Measurements from ENCODE around the gene NR3C2.
"Not testable (repeated sequence)": the region's sequence is repeated elsewhere in the genome, so short reads cannot be mapped to it uniquely, and the experiment has no call there.

Gene NR3C2

DNA sequence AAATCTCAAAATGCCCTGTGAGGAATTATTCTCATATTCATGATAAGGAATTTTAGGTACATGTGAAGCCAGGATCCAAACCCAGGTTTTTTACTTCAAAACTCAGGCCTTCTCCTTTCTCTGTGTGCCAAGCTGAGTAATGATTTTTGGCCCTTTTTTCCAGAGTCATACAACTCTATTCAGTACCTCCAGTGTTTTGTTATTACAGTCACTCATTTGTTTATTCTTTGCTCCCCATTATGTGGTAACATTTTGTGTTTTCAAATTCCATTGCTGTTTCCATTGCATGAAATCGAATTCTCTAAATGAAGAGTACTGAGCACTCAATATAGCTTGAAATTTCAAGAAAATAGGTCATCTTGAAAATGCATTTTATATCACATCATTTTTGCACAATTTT lies 315.4 kb downstream of the NR3C2 start:
- no peak for DNase-seq
- ChIA-PET POLR2A (no interaction called here), CTCF (no interaction called here)
- H3K4me3 ChIP-seq (ENCODE audit: control insufficient read depth in 1 of 7, extremely low read depth in 1 of 7, insufficient read depth in 4 of 7, low read depth in 2 of 7, low read length in 6 of 7) = no peak overlapping the region
- no peaks in the 10 kb centered on the region for H3K4me1 ChIP-seq (ENCODE audit: control extremely low read depth in 1 of 4, control insufficient read depth in 4 of 4, insufficient read depth in 4 of 4, low read length in 3 of 4)
- H3K27ac ChIP-seq (ENCODE audit: insufficient read depth in 1 of 2, low read depth in 1 of 2, low read length in 2 of 2, poor library complexity in 1 of 2, severe bottlenecking in 2 of 2) = no peak overlapping the region
- H3K9me3 ChIP-seq (ENCODE audit: control extremely low read depth in 1 of 5, control insufficient read depth in 4 of 5, insufficient read depth in 2 of 5, low read depth in 1 of 5, low read length in 4 of 5) = peaks cover 4 to 21% (median 9%) of the 10 kb centered on the region in 5 experiments
- WGBS (ENCODE audit: insufficient coverage) = no CpG with 5 or more reads among the region's 1 CpG
- H3K36me3 ChIP-seq (ENCODE audit: control insufficient read depth in 4 of 4, insufficient read depth in 4 of 4, low read length in 3 of 4) = no peaks in the 10 kb centered on the region
- no peaks in the 10 kb centered on the region for H3K27me3 ChIP-seq (replicated peaks in 2 of 5; ENCODE audit: control insufficient read depth in 4 of 5, insufficient read depth in 5 of 5, low read length in 4 of 5)

DNA sequence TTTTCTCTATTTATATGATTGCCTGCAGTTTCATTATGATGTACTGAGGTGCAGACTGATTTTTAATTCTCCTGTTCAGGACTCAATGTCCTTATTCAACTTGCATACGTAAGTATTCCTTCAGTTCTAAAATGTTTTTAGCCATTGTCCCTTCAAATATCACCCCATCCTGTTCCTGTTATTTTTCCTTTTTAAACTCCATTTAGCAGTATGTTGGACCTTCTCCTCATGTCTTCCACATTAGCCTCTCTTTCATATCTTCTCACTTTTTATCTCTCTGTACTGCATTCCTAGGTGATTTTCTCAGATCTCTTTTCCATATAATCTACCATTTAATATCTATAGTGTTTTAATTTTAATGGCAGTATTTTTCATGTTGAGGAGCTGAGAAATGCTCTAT lies 317.7 kb downstream of the NR3C2 start:
- H3K36me3 ChIP-seq (ENCODE audit: control insufficient read depth in 4 of 4, insufficient read depth in 4 of 4, low read length in 3 of 4) = no peaks in the 10 kb centered on the region
- H3K27me3 ChIP-seq (replicated peaks in 2 of 5; ENCODE audit: control insufficient read depth in 4 of 5, insufficient read depth in 5 of 5, low read length in 4 of 5) = no peaks in the 10 kb centered on the region
- H3K4me3 ChIP-seq (ENCODE audit: control insufficient read depth in 1 of 7, extremely low read depth in 1 of 7, insufficient read depth in 4 of 7, low read depth in 2 of 7, low read length in 6 of 7) = no peak overlapping the region
- CTCF ChIA-PET = no interaction called here
- no peaks in the 10 kb centered on the region for H3K4me1 ChIP-seq (ENCODE audit: control extremely low read depth in 1 of 4, control insufficient read depth in 4 of 4, insufficient read depth in 4 of 4, low read length in 3 of 4)
- POLR2A ChIA-PET = no interaction called here
- H3K27ac ChIP-seq (ENCODE audit: insufficient read depth in 1 of 2, low read depth in 1 of 2, low read length in 2 of 2, poor library complexity in 1 of 2, severe bottlenecking in 2 of 2) = no peak overlapping the region
- peaks cover 4 to 25% (median 11%) of the 10 kb centered on the region in 5 experiments for H3K9me3 ChIP-seq (ENCODE audit: control extremely low read depth in 1 of 5, control insufficient read depth in 4 of 5, insufficient read depth in 2 of 5, low read depth in 1 of 5, low read length in 4 of 5)
- DNase-seq = peak; percentile 6 to 43 (median 23)
- 100% methylated on average over 1 of the region's 1 CpG for WGBS (ENCODE audit: insufficient coverage)

DNA sequence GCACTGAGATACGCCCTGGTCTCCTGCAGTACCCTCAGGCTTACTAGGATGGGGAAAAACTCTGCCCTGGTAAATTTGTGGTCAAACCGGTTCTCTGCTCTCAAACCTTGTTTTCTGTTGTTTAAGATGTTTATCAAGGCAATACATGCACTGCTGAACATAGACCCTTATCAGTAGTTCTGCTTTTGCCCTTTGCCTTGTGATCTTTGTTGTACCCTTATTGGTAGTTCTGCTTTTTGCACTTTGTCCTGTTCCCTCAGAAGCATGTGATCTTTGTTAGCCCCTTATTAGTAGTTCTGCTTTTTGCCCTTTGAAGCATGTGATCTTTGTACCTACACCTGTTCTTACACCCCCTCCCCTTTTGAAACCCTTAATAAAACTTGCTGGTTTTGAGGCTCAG lies 319.1 kb downstream of the NR3C2 start:
- H3K36me3 ChIP-seq (ENCODE audit: control insufficient read depth in 4 of 4, insufficient read depth in 4 of 4, low read length in 3 of 4); H3K27me3 ChIP-seq (replicated peaks in 2 of 5; ENCODE audit: control insufficient read depth in 4 of 5, insufficient read depth in 5 of 5, low read length in 4 of 5); H3K27ac ChIP-seq (ENCODE audit: insufficient read depth in 1 of 2, low read depth in 1 of 2, low read length in 2 of 2, poor library complexity in 1 of 2, severe bottlenecking in 2 of 2); CTCF ChIA-PET; H3K4me3 ChIP-seq (ENCODE audit: control insufficient read depth in 1 of 7, extremely low read depth in 1 of 7, insufficient read depth in 4 of 7, low read depth in 2 of 7, low read length in 6 of 7); POLR2A ChIA-PET; H3K4me1 ChIP-seq (ENCODE audit: control extremely low read depth in 1 of 4, control insufficient read depth in 4 of 4, insufficient read depth in 4 of 4, low read length in 3 of 4): not testable (repeated sequence)
- peaks cover 4 to 25% (median 11%) of the 10 kb centered on the region in 5 experiments for H3K9me3 ChIP-seq (ENCODE audit: control extremely low read depth in 1 of 5, control insufficient read depth in 4 of 5, insufficient read depth in 2 of 5, low read depth in 1 of 5, low read length in 4 of 5)
- peak in 2 of 3 donors; percentile 4 to 25 for DNase-seq
- 100% methylated on average over 1 of the region's 2 CpGs for WGBS (ENCODE audit: insufficient coverage)

DNA sequence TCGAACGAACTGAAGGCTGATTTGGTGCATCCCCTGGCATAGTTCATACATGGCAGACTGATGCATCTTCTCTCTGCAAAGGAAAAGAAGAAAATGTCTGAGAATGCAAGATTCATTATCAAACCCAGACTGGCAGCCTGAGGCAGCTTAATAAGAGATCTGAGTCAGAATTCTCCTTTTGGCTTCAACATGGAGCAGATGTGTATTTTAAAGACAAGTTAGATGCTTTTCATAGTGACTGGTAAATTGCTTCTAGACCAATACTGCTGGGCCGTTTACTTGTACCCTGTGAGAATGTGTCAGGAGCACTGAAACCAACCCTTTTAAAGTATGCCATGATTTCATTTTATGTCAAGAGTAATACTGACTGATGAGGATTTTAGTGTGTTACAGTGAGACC lies 322.0 kb downstream of the NR3C2 start:
- no peak for DNase-seq
- Histone ChIP-seq H3K36me3 (ENCODE audit: control insufficient read depth in 4 of 4, insufficient read depth in 4 of 4, low read length in 3 of 4) (no peaks in the 10 kb centered on the region), H3K4me3 (ENCODE audit: control insufficient read depth in 1 of 7, extremely low read depth in 1 of 7, insufficient read depth in 4 of 7, low read depth in 2 of 7, low read length in 6 of 7) (no peak overlapping the region), H3K27me3 (replicated peaks in 2 of 5; ENCODE audit: control insufficient read depth in 4 of 5, insufficient read depth in 5 of 5, low read length in 4 of 5) (no peaks in the 10 kb centered on the region), H3K4me1 (ENCODE audit: control extremely low read depth in 1 of 4, control insufficient read depth in 4 of 4, insufficient read depth in 4 of 4, low read length in 3 of 4) (no peaks in the 10 kb centered on the region), H3K27ac (ENCODE audit: insufficient read depth in 1 of 2, low read depth in 1 of 2, low read length in 2 of 2, poor library complexity in 1 of 2, severe bottlenecking in 2 of 2) (no peak overlapping the region), H3K9me3 (ENCODE audit: control extremely low read depth in 1 of 5, control insufficient read depth in 4 of 5, insufficient read depth in 2 of 5, low read depth in 1 of 5, low read length in 4 of 5) (peaks cover 4 to 22% (median 9%) of the 10 kb centered on the region in 5 experiments)
- POLR2A ChIA-PET = no interaction called here
- CTCF ChIA-PET = no interaction called here
- WGBS (ENCODE audit: insufficient coverage) = 87% methylated on average over 3 of the region's 3 CpGs

DNA sequence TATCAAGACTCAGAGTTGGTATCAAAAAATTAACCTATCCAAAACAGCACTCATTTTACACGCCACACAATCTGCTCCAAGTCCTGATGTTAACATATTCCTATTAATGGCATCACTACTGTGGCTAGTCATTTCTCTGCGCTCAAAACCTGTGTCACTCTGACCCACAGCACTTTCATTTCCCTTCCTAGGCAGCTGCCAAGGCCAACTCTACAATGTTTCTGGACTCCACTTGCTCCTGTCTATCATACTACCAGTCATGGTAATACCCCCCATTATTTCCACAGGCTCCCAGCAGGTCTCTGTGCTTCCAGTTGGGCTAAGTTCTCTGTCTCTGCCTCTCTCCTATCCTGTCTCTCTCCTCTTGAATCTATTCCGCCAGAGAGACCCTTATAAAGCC lies 323.6 kb downstream of the NR3C2 start:
- WGBS (ENCODE audit: insufficient coverage) = 92% methylated on average over 2 of the region's 3 CpGs
- CTCF ChIA-PET = no interaction called here
- Histone ChIP-seq H3K27ac (ENCODE audit: insufficient read depth in 1 of 2, low read depth in 1 of 2, low read length in 2 of 2, poor library complexity in 1 of 2, severe bottlenecking in 2 of 2) (no peak overlapping the region), H3K4me3 (ENCODE audit: control insufficient read depth in 1 of 7, extremely low read depth in 1 of 7, insufficient read depth in 4 of 7, low read depth in 2 of 7, low read length in 6 of 7) (no peak overlapping the region), H3K27me3 (replicated peaks in 2 of 5; ENCODE audit: control insufficient read depth in 4 of 5, insufficient read depth in 5 of 5, low read length in 4 of 5) (no peaks in the 10 kb centered on the region), H3K9me3 (ENCODE audit: control extremely low read depth in 1 of 5, control insufficient read depth in 4 of 5, insufficient read depth in 2 of 5, low read depth in 1 of 5, low read length in 4 of 5) (peaks cover 0 to 12% (median 5%) of the 10 kb centered on the region in 5 experiments), H3K4me1 (ENCODE audit: control extremely low read depth in 1 of 4, control insufficient read depth in 4 of 4, insufficient read depth in 4 of 4, low read length in 3 of 4) (no peaks in the 10 kb centered on the region), H3K36me3 (ENCODE audit: control insufficient read depth in 4 of 4, insufficient read depth in 4 of 4, low read length in 3 of 4) (no peaks in the 10 kb centered on the region)
- DNase-seq = no peak
- POLR2A ChIA-PET = no interaction called here

DNA sequence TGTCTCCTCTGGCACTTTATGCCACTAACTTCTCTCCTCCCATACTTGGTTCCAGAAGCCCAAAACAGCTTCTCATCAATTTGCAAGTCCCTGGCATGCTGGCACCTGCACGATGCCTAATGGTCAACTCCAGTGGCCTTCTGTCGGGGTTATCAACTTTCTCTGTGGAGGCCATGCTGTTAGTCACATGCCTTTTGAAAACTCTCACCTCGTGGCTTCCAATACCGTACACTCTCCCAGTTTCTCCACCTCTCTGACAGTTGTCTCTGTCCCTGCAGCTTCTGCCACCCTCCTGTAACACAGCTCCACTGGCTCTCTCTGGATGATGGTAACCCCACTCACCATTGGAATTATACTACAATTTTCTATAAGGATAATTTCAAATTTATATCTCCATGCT lies 324.0 kb downstream of the NR3C2 start:
- WGBS (ENCODE audit: insufficient coverage) = 98% methylated on average over 4 of the region's 4 CpGs
- DNase-seq = no peak
- H3K4me1 ChIP-seq (ENCODE audit: control extremely low read depth in 1 of 4, control insufficient read depth in 4 of 4, insufficient read depth in 4 of 4, low read length in 3 of 4) = no peaks in the 10 kb centered on the region
- no peaks in the 10 kb centered on the region for H3K27me3 ChIP-seq (replicated peaks in 2 of 5; ENCODE audit: control insufficient read depth in 4 of 5, insufficient read depth in 5 of 5, low read length in 4 of 5)
- H3K4me3 ChIP-seq (ENCODE audit: control insufficient read depth in 1 of 7, extremely low read depth in 1 of 7, insufficient read depth in 4 of 7, low read depth in 2 of 7, low read length in 6 of 7) = no peak overlapping the region
- peaks cover 0 to 8% (median 3%) of the 10 kb centered on the region in 5 experiments for H3K9me3 ChIP-seq (ENCODE audit: control extremely low read depth in 1 of 5, control insufficient read depth in 4 of 5, insufficient read depth in 2 of 5, low read depth in 1 of 5, low read length in 4 of 5)
- H3K27ac ChIP-seq (ENCODE audit: insufficient read depth in 1 of 2, low read depth in 1 of 2, low read length in 2 of 2, poor library complexity in 1 of 2, severe bottlenecking in 2 of 2) = no peak overlapping the region
- no peaks in the 10 kb centered on the region for H3K36me3 ChIP-seq (ENCODE audit: control insufficient read depth in 4 of 4, insufficient read depth in 4 of 4, low read length in 3 of 4)
- ChIA-PET POLR2A (no interaction called here), CTCF (no interaction called here)

DNA sequence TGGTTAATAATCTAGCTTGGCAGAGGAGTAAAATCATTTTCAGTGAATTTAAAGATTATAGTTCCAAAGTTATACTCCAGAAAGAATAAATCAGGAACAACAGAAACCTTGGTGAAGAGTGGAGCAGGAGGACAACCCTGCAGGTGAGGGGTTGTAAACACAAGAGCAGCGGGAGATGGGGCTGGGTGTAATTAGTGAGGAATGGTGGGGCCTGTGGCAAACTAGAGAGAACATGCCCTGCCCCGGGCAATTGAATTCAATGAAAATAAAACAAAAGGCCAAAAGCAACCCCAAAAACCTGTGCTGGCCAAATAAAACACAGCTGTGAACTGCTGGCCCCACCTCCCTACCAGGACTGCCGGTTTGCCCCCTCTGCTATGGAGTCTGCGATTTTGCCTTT lies 325.2 kb downstream of the NR3C2 start:
- POLR2A ChIA-PET = no interaction called here
- Histone ChIP-seq H3K27me3 (replicated peaks in 2 of 5; ENCODE audit: control insufficient read depth in 4 of 5, insufficient read depth in 5 of 5, low read length in 4 of 5) (no peaks in the 10 kb centered on the region), H3K9me3 (ENCODE audit: control extremely low read depth in 1 of 5, control insufficient read depth in 4 of 5, insufficient read depth in 2 of 5, low read depth in 1 of 5, low read length in 4 of 5) (peaks cover 0 to 5% (median 3%) of the 10 kb centered on the region in 5 experiments), H3K4me3 (ENCODE audit: control insufficient read depth in 1 of 7, extremely low read depth in 1 of 7, insufficient read depth in 4 of 7, low read depth in 2 of 7, low read length in 6 of 7) (no peak overlapping the region), H3K36me3 (ENCODE audit: control insufficient read depth in 4 of 4, insufficient read depth in 4 of 4, low read length in 3 of 4) (no peaks in the 10 kb centered on the region), H3K4me1 (ENCODE audit: control extremely low read depth in 1 of 4, control insufficient read depth in 4 of 4, insufficient read depth in 4 of 4, low read length in 3 of 4) (no peaks in the 10 kb centered on the region), H3K27ac (ENCODE audit: insufficient read depth in 1 of 2, low read depth in 1 of 2, low read length in 2 of 2, poor library complexity in 1 of 2, severe bottlenecking in 2 of 2) (no peak overlapping the region)
- CTCF ChIA-PET = no interaction called here
- no peak for DNase-seq
- 89% methylated on average over 3 of the region's 4 CpGs for WGBS (ENCODE audit: insufficient coverage)

Measured in common myeloid progenitor, CD34-positive (primary cell).